ENCODE data around the gene LRRC57.
"Not testable (repeated sequence)": the region's sequence is repeated elsewhere in the genome, so short reads cannot be mapped to it uniquely, and the experiment has no call there.

LRRC57 gene

DNA sequence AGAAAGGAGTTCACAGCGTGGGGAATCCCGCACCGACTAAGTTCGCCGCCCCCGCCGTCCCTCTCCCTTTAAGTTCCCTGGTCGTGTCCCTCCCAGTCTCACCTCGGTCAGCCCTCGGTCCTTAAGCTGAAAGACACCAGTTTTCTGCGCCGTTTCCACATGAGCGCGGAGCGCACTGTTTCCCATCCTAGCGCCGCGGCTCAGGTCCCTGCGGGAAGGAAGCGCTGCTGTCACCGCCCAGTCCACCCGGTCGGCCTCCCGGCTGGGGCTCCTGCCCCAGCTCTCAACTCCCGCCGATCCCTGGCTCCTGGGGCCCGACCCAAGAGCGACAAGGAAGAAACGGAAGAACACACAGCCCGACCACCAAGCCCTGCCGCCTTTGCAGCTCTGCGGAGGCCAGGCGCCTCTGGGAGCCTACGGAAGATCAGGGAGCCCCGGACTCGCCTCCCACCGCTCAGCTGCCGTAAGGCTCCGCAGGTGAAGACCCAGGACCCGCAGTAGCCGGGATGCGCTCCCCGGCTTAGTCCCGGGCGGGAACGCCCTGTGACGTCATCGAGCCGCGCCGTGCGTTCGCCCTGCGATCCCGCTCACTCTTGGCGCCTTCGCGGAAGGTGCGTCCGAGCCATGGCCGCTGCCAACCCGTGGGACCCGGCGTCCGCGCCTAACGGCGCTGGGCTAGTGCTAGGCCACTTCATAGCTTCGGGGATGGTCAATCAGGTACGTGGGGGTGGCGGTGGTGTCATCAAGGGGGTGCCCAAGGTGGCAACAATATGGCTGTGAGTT lies at the start of gene LRRC57, which contains the start of gene HAUS2:
TSS of gene LRRC57 (minus strand) at position 545 of the 783 bp plus-strand sequence. CDS start at position 186, 359 bp downstream.
TSS of gene HAUS2 (plus strand) at position 590 of the 783 bp plus-strand sequence. CDS start at position 625, 35 bp downstream.
- peak; percentile 50 for DNase-seq (ENCODE audit: low read depth)

DNA sequence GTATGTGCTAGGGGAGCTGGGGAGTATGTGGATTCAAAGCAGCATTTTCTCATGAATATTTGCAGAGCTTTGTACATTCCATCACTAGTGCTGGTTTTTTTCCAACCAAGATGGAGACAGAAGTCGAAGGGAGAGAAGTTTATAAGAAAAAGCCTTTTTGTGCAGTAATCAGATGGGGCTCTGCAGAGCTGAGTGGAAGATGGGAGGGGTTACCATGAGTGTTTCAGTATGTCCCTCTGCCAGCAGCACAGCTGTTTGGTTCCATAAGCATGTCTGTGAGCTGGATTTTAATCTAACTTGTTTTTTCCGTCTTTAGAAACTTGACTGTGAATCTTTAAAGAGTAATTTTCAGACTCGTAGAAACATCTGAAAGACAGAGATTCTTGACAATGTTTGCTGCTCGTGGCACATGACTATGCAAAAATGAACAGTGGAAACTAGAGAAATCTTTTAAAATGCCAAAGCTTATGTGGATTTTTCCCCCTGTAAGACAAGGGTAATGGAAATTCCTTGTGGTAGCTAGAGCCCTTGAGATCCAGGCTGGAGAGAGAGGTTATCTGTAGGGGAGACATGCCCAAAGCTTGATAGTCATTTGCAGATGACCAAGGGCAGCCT lies 47.1 kb upstream of the LRRC57 start:
- peak; percentile 32 for DNase-seq (ENCODE audit: low read depth)

DNA sequence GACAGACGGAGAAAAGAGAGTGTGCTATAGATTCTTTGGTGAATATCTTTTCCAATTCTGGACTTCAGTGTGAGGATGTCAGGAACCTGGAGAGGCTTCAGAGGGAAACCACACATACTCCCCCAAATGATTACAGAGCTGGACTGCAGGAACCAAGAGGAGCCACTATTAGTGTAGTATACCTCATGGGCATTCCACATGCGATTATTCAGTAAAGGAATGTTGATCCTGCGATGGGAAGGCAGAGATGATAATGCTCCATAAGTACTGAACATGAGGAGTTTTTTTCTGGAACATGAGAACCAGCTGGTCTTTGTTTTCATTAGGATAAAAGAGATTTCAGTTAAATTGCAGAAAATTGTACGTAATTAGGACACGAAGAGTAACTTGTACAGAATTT lies 45.5 kb upstream of the LRRC57 start:
- DNase-seq (ENCODE audit: low read depth), result no peak

DNA sequence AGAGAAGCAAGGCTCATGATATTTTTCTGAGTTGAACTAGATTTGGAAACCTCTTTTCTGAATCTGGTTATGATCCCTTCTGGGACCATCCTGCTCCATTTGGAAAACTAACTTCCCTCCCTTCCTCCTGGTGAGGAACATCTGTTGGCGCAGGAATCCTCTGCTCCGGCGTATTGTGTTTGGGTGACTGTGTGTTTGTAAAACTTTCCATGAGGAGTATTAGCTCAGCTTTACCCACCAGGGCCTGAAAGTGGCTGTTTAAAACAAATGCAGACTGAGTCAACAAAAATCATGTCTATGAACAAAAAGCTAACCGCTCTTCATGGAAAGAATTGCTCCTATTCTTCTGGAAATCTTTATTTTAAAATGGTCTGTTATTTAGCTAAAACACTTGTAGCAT lies 44.5 kb upstream of the LRRC57 start:
- DNase-seq (ENCODE audit: low read depth), result no peak

DNA sequence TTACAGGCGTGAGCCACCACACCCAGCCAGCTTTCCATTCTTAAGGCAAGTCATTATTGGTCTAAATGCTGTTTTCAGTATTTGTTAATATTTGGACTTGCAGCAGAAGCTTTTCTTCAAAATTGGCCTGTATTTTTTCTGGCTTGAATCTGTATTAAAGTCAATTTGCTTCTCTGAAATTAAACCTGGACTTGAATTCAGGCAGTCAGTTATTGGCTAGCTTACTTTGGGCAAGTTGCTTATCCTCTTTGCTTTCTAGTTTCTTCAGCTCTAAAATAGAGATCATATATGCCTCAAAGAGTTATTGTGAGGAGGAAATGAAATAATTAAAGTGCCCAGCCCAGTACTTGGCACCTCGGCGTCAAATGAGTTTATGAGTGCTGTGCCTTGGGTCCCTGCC lies 44.1 kb upstream of the LRRC57 start:
- no peak for DNase-seq (ENCODE audit: low read depth)

DNA sequence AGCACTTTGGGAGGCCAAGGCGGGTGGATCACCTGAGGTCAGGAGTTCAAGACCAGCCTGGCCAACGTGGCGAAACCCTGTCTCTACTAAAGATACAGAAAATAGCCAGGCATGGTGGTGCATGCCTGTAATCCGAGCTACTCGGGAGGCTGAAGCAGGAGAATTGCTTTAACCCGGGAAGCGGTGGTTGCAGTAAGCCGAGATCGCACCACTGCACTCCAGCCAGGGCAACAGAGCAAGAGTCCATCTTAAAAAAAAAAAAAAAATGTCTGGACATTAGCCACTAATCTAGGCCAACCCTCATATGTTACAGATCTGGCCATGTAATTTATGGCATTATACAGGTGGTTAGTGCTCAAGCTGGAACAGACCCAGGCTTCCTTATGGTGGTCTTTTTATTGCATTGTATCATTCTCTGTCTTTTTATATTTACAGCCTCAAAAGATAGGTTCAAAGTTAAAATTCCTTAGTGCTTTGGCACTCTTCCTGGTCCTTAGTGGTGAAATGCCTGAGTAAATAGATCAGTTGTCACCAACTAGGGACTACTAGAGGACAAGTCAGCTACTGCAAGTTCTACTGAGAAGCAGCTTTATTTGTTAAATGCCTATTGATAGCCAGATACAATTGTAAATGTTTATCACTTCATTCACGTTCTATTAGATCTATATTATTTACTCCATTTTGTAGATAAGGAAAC lies 42.8 kb upstream of the LRRC57 start:
- DNase-seq (ENCODE audit: low read depth), result no peak

DNA sequence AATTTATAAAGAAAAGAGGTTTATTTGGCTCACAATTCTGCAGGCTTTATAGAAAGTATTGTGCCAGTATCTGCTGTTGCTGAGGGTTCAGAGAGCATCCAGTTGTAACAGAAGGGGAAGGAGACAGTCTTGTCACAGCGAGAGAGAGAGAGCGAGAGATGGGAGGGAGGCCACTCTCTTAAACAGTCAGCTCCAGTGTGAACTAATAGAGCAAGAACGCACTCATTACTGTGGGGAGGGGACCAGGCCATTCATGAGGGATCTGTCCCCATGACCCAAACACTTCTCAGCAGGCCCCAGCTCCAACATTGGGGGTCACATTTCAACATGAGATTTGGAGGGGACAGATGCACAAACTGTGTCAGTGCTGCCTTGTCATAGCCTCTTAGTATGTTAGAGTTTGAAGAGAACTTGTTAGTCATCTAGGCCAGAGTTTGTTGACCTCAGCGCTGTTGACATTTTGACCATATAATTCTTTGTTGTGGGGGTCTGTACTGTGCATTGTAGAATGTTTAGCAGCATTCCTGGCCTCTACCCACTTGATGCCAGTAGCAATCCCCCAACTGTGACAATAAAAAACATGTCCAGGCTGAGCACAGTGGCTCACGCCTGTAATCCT lies 42.1 kb upstream of the LRRC57 start:
- DNase-seq (ENCODE audit: low read depth), result no peak

DNA sequence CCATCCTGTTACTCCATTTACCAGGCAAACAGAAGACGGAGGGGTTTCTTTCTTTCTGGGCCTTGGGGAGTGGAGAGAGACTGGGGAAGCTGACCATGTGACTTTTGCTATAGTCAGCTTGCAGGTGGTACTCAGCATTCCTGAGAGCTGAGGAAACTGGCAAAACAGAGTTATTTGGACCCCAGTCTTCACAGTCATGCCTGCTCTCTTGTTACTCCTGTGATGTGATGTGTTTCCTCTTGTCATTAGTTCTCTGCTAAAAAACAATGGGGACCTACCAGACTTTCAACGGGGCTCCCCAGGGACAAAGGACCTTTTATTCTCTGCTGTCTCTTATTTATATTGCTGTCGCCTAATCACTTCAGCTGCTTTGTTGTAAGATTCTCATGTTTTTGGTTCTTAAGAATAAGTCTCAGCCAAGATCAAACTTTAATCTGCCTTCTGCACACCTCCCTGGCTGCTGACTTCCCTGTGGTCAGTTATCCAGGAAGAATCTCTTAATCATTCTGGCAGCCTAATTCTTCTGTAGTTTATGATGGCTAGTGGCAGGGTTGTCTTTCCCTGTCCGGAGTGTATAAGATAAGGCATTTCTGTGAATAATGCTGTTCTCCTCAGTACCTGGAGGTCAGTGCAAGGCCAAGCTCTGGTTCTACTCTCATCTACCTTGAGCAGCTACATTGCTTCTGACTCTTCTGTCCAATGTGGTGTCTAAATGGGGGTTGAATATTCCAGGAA lies 35.6 kb upstream of the LRRC57 start:
- DNase-seq (ENCODE audit: low read depth), result no peak

DNA sequence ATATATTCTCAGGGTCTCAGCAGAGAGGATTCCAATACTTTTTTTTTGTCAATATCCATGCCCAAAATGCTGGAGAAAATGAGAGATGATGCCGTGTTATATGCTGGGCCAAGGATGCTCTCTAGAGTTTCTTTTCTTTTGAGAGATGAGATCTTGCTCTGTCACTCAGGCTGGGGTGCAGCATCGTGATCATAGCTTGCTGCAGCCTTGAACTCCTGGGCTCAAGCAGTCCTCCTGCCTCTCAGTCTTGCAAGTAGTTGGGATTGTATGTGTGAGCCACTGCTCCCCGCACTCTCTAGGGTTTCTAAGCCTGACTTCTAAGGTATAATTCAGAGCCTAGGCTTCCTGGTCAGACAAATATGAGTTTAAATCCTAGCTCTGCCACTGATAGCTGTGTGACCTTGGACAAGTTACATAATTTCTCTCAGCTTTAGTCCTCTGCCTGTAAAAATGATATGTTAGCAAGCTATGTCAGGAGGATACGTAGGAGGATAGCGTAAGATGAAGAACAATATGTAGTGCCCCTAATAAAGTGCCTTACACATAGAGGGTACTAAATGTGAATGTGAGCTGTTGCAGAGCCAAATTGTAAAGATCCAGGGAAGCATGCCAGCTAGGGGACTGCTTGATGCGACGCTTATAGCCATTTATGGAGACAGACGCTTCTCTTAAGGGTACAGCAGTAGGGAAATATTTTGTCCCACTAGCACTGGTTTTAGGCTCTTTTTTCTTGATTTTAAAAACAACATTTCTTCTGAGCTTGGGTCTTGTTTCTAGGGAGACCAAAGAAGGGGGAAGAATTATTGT lies 34.2 kb upstream of the LRRC57 start:
- no peak for DNase-seq (ENCODE audit: low read depth)

DNA sequence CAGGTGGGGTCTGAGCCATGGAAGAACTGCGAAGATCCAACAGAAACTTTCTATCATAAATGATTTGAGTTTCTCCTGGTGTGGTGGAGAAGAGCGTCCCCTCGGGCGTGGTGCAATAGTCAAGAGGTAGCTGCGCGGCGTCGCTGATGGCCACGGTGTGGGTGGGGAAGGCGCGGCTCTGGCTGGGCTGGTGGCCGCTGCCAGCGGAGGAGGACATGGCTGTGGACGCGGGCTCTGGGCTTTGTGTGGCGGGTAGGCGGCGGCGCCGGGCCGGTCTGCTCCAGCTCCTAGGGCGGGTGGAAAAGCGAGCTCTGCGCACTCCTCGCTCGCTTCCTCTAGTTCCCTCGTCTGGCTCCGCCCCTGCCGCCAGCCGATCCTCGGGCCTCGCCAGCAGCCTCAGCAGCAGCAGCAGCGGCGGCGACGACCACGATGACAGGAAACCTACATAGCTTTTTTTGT lies 32.7 kb upstream of the LRRC57 start:
- no peak for DNase-seq (ENCODE audit: low read depth)

DNA sequence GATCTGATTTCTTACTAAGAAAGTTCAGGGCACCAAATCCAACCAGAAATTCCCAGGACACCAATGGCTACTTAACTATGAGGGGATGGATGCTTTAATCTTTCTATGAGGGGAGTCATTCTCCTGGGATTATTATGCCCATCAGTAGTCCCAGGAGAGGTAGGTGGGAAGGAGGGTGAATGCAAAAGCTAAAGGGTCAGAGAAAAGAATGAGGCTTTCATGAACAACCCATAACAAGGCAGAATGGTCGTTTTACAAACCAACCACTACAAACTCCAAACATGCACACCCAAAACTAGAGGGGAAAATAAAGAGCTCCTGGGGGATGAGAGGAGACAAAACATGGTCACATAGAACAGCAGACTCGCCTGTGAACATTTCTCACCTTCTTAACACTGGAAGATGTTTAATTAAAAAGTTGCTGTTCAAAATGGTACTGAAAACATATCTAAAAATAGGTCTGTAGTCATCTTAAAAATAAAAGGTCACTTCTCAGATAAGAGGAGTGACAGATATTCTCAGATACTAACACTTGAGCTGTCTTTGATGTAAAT lies 30.5 kb upstream of the LRRC57 start:
- DNase-seq (ENCODE audit: low read depth), result no peak

DNA sequence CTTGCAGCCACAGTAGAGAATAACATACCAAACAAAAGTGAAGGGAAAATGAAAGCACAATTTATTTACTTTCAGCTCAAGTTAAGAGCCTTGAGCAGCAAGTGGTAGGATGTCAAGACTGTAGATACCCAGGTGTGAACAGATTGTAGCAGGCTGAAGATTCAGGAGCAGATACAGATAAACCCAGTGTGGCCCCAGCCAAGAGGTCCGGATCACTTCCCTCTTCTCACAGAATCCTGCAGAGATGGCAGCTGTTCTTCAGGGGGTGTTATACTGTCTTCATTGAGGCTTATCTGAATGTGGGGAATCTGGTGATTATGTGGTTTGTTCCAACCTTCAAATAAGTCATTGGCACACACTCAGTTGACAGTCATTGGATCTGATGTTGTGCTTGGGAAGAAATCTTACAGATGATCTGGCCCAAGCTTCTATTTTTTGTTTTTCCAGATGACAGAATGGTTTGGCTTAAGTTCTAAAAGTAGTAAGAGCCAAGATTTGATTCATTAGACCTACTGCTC lies 29.0 kb upstream of the LRRC57 start:
- peak; percentile 78 for DNase-seq (ENCODE audit: low read depth)

DNA sequence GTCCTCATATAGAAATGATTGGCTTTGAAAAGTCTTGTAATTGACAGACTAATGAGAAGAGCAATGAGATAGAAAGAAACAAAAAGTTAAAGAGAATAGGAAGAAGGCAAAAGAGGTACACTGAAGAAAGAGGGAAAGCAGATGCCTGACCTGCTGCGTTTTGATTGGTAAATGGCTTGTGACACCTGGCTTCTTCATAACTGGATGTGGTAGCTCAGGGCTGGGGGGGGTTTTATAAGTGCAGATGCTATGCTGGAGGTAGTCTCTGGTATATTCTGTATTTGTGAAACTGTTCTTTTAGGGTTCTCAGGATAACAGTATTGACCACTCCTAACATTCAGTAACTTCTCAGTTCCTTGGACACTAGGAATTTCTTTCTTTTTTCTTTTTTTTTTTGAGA lies 28.2 kb upstream of the LRRC57 start:
- DNase-seq (ENCODE audit: low read depth), result no peak

DNA sequence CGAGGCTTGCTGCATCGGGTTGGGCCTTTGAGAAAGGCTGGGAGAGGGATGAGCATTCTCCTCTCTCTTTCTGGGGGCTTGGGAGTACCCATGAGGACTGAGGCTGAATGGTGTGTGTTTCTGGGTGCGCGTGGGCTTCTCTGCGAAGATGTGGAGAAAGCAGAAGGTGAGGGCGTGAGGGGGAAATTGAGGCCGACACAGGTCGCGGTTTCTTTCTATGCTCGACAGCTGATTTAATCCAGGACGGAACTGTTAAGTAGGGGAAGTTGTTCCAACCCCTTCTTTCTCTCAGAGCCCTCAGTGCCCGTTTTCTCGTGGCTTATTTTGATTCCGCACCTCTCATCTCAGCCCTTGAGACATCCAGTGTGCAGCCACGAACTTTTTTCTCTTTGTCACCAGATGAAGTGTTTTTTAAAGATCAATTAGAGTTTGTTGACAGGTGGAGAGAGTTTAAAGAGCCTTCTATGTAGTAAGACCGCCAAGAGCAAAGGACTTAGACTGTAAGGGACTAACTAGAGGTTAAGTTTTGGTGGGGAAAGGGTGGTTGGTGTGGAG lies 27.5 kb upstream of the LRRC57 start:
- DNase-seq (ENCODE audit: low read depth), result no peak

DNA sequence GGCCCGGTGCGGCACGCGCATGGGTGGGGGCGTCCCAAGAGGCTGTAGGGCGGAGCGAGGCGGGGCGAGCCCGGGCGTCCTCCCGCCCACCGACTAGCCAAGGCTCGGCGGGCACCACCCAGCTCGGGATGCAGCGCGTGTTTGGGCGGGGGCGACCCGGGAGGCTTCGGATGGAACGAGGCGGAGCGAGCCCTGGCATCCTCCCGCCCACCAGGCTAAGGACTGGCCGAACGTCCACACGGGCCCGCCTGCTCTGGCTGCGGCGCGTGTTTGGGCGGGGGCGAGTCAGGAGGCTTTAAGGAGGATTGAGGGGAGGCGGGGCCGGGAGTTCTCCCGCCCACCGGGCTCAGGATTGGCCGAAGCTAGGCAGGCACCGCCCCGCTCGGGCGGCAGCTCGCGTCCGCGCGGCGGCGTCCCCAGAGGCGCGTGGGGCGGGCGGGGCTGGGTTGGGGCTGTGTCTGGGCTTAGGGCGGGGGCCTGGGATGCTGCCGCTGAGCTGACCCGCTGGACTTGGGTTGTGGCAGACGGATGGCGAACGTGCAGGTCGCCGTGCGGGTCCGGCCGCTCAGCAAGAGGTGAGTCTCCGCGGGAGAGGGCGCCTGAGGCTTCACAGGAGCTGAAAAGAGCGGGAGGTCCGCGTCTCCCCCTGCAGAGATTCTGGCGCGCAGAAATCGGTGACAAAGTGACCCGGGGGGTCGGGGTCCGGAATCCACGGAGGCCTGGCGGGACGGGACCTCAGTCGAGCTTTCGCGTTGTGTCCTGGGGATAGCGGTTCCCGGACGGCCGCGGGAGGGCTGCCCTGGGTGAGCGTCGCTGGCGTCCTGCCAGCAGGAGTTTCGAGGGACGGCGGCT lies 26.8 kb upstream of the LRRC57 start, which contains the start of gene STARD9:
TSS of gene STARD9 (plus strand) at position 419 of the 852 bp plus-strand sequence. CDS start at position 529, 110 bp downstream.
- peak; percentile 98 for DNase-seq (ENCODE audit: low read depth)

DNA sequence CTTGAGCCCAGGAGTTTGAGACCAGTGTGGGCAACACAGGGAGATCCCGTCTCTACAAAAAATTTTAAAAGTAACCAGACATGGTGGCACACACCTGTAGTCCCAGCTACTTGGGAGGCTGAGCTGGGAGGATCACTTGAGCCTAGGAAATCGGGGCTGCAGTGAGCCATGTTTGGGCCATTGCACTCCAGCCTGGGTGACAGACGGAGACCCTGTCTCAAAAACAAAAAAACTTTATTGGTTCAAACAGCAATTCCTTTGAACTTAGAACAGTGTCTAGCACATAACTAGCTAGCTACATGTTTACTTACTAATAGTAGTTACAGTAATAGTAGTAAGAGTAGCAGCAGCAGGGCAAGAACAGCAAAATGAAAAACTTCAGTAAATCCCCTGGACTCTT lies 10.1 kb upstream of the LRRC57 start:
- DNase-seq (ENCODE audit: low read depth), result no peak

DNA sequence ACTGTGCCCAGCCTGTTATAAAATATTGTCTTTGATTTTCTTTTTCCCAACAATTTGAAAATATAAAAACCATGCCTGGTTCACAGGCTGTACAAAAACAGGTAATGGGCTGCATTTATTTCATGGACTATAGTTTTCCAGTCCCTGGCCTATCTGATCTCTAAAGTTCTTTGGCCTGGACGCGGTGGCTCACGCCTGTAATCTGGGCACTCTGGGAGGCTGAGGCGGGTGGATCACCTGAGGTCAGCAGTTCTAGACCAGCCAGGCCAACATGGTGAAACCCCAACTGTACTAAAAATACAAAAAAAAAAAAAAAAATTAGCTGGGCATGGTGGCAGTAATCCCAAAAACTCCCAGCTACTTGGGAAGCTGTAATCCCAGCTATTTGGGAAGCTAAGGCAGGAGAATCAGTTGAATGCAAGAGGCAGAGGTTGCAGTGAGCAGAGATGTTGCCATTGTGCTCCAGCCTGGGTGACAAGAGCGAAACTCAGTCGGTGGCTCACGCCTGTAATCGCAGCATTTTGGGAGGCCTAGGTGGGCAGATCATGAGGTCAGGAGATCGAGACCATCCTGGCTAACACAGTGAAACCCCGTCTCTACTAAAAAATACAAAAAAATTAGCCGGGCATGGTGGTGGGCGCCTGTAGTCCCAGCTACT lies 8.1 kb upstream of the LRRC57 start:
- not testable (repeated sequence) for DNase-seq (ENCODE audit: low read depth)

DNA sequence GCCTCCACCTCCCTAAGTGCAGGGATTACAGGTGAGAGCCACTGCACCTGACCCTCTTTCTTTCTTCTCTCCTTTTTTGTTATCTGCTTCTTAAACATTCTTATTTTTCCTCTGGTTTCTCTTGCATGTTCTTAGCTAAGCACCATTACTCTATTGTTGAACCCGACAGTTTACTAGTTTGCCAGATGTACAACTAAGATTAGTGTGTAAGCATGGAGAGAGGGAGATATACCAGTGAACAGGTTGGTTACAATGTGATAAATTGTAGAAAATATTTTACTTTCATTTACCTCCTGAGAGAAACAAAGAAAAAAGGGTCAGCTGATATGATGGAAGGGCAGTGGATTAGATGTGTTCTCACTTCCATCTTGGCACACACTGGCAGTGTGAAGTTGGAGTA lies 5.0 kb upstream of the LRRC57 start:
- no peak for DNase-seq (ENCODE audit: low read depth)

Data from fibroblast of the conjunctiva (primary cell).